Spleen (tissue), 11 donors: ENCODE results near the gene EIF5A. TPM values are rescaled to one million over a fixed set of nuclear protein-coding genes. Genes with fewer than 3 reads are reported as not detected.
A peak's percentile ranks its signal among the peaks of the same experiment; 100 is the strongest.

ENCODE experiments used
- DNase-seq: peaks from one replicate; pipeline ENCODE4 v3.0.0-alpha.2; 2020
- H3K27ac ChIP-seq, 8 donors: fragments of 200-600 bp; sonication (generic) in 7 of 8; 1 replicate in 4 of 8; 2 replicates in 4 of 8; pipeline versions ENCODE4 v1.5.0 to v1.8.0; 2016 to 2021; ENCODE audit warnings: inconsistent platforms in 4 of 8, mild to moderate bottlenecking in 4 of 8, moderate library complexity in 1 of 8
- H3K27me3 ChIP-seq, 7 donors: fragments of 200-600 bp; sonication (generic) in 6 of 7; replicated peaks in 1 of 7; 1 replicate in 4 of 7; 2 replicates in 3 of 7; pipeline versions ENCODE4 v1.5.0 to v1.8.0; 2016 to 2021; ENCODE audit warnings: inconsistent platforms in 3 of 7, mild to moderate bottlenecking in 1 of 7
- H3K36me3 ChIP-seq, 6 donors: fragments of 200-600 bp; sonication (generic) in 5 of 6; 1 replicate in 4 of 6; 2 replicates in 2 of 6; pipeline versions ENCODE4 v1.5.0 to v1.8.0; 2016 to 2021; ENCODE audit warnings: inconsistent platforms in 2 of 6
- H3K4me1 ChIP-seq, 6 donors: fragments of 200-600 bp; sonication (generic) in 5 of 6; 1 replicate in 3 of 6; 2 replicates in 3 of 6; pipeline versions ENCODE4 v1.5.0 to v1.8.0; 2016 to 2021; ENCODE audit warnings: inconsistent platforms in 3 of 6
- H3K4me3 ChIP-seq, 8 donors: fragments of 200-600 bp; sonication (generic) in 7 of 8; 1 replicate in 4 of 8; 2 replicates in 4 of 8; pipeline versions ENCODE4 v1.5.0 to v1.8.0; 2016 to 2021; ENCODE audit warnings: inconsistent platforms in 4 of 8, mild to moderate bottlenecking in 4 of 8, moderate library complexity in 2 of 8
- H3K9me3 ChIP-seq, 8 donors: fragments of 200-600 bp; sonication (generic) in 7 of 8; 1 replicate in 4 of 8; 2 replicates in 4 of 8; pipeline versions ENCODE4 v1.5.0 to v1.8.0; 2016 to 2021; ENCODE audit warnings: inconsistent platforms in 4 of 8
- POLR2A ChIP-seq, 3 donors: fragments of 450-650 bp; IDR thresholded peaks; one replicate each; pipeline ENCODE4 v1.5.1; 2017; ENCODE audit warnings: antibody characterized with exemption in 3 of 3, mild to moderate bottlenecking in 1 of 3
- POLR2AphosphoS5 ChIP-seq, 3 donors: sonication (generic); formaldehyde crosslinking; IDR thresholded peaks; one replicate each; pipeline ENCODE4 v1.5.1; 2017; ENCODE audit warnings: antibody characterized with exemption in 3 of 3
- WGBS, 5 donors: extraction: QIAGEN DNeasy Blood & Tissue Kit in 3 of 5; methylation state at CpG; one replicate each; pipeline versions ENCODE4 v1.1.5 to v1.1.7; 2013 to 2018; 5-methylcytosine and 5-hydroxymethylcytosine counted together
- intact Hi-C: fragments of 100-400 bp; cut with DNase I; formaldehyde crosslinking; loops from one replicate; pipeline ENCODE4 v1.15.0; 2023; ENCODE audit warnings: low total_unique reads
- polyA plus RNA-seq, 3 donors: library from polyadenylated mRNA; stranded (reverse); fragments of 200-250 nt; gene quantifications; one replicate each; pipeline ENCODE4 v1.2.1, GENCODE V29; 2013
- total RNA-seq, 7 donors: library from RNA; depleted of rRNA in 3 of 7; stranded (reverse); fragments of >200 nt in 3 of 7; fragmentation: NEBNext Ultra II Directional in 4 of 7; extraction: Animal tissue kit (Norgen Biotek cat#: 25700) in 4 of 7; gene quantifications; one replicate each; pipeline versions ENCODE4 v1.1.0 to v1.2.1, GENCODE V29; 2016 to 2021
- TF ChIP-seq, protein P1 (sequence below), 11 experiments: fragments of 200-600 bp in 7 of 11; fragments of 450-650 bp in 4 of 11; sonication (generic) in 4 of 11; IDR thresholded peaks in 8 of 11; conservative IDR thresholded peaks in 3 of 11; 1 replicate in 7 of 11; 2 replicates in 4 of 11; pipeline versions ENCODE4 v1.4.0 to v1.8.0; 2016 to 2021; ENCODE audit warnings: antibody characterized with exemption in 11 of 11, inconsistent platforms in 4 of 11, mild to moderate bottlenecking in 1 of 11
- donor health status: healthy with polysubstance abuse.
- donor health status: DM: no; HTN: no; CAD: no; lungs with moderate emphysema.
- donor health status: DM: no; HTN: no; CAD: no.
- donor health status: Bipolar disorder and iron deficiency.
- donor health status: healthy.
- donor health status: DM: no; HTN: no; CAD: no.
- donor health status: DM: yes; HTN: yes; CAD: no.

The EIF5A gene
- total and polyA plus RNA-seq, 10 donors = 117 to 426 (median 268) TPM

DNA sequence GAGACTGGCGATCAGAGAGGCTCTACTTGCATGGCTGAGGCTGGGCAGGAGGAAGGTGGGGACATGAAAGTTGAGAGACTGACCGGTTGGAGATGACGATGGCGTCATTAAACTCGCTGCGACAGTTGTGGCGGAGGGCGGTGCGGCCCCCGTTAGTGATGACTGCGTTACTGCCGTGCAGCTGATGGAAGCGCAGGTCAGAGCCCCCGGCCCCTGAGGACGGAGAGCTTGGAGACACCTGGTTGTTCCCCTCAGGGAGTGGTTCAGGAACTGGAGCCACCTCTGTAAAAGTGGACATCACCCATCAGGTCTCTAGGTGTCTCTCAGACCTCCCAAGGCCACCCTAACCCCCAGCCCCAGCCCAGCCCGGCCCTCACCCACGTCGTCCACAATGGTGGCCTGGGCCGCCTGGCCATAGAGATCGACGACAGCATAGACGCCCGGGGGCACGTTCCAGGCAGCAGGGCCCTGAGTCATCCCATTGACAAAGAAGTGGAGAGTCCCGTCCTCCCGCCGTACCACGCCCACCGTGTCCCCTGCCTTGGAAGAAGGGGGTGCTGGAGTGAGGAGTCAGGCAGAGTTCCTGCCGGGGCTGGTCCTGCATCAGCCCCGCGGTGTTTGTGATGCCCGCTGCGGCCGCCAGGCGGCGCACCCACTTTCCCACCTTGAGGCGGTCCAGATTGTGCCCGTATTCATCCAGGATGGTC lies 16.5 kb downstream of the EIF5A start:
- Histone ChIP-seq H3K4me3 (no peak overlapping the region), H3K4me1 (peaks cover 2 to 35% (median 21%) of the 10 kb centered on the region in 6 donors), H3K27ac (no peak overlapping the region), H3K27me3 (no peaks in the 10 kb centered on the region), H3K36me3 (peaks cover 0 to 86% (median 63%) of the 10 kb centered on the region in 6 donors), H3K9me3 (no peaks in the 10 kb centered on the region)
- TF ChIP-seq, protein P1, sequence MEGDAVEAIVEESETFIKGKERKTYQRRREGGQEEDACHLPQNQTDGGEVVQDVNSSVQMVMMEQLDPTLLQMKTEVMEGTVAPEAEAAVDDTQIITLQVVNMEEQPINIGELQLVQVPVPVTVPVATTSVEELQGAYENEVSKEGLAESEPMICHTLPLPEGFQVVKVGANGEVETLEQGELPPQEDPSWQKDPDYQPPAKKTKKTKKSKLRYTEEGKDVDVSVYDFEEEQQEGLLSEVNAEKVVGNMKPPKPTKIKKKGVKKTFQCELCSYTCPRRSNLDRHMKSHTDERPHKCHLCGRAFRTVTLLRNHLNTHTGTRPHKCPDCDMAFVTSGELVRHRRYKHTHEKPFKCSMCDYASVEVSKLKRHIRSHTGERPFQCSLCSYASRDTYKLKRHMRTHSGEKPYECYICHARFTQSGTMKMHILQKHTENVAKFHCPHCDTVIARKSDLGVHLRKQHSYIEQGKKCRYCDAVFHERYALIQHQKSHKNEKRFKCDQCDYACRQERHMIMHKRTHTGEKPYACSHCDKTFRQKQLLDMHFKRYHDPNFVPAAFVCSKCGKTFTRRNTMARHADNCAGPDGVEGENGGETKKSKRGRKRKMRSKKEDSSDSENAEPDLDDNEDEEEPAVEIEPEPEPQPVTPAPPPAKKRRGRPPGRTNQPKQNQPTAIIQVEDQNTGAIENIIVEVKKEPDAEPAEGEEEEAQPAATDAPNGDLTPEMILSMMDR (IDR thresholded peaks at IDR 0.05 in 8 of 11, conservative IDR thresholded peaks at IDR 0.05 in 3 of 11) = peak; percentile 71 to 94 (median 89)
- TF ChIP-seq POLR2AphosphoS5 (IDR thresholded peaks at IDR 0.05) (peak; percentile 28 to 77 (median 41)), POLR2A (IDR thresholded peaks at IDR 0.05) (no peak)
- DNase-seq = peak; percentile 90
- intact Hi-C loops = no loop called here
- WGBS, 5 donors = 65 to 78% (median 69%) methylated on average over 22 to 39 of the region's 39 CpGs

DNA sequence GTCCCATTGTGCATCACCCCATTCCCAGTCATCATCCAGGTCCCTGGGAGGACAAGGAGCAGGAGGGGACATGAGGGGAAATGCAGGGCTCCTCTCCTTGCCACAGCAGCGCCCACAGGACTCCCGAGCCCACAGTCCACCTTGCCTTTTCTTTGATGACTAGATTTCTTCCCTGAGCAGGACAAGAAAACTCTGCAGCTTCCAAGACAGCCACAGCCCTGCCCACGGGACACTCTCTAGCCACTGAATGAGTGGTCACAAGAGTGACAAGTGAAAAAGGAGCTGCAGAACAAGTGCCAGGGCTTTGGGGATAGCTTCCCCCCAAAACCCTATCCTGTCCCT lies 17.0 kb downstream of the EIF5A start:
- peaks cover 2 to 37% (median 22%) of the 10 kb centered on the region in 6 donors for H3K4me1 ChIP-seq
- H3K4me3 ChIP-seq = no peak overlapping the region
- TF ChIP-seq POLR2AphosphoS5 (IDR thresholded peaks at IDR 0.05) (peak in 1 of 3 donors; percentile 2), POLR2A (IDR thresholded peaks at IDR 0.05) (no peak)
- TF ChIP-seq, protein P1 (IDR thresholded peaks at IDR 0.05 in 8 of 11, conservative IDR thresholded peaks at IDR 0.05 in 3 of 11) = peak in 4 of 11 experiments; percentile 23 to 51 (median 40)
- peaks cover 0 to 80% (median 60%) of the 10 kb centered on the region in 6 donors for H3K36me3 ChIP-seq
- intact Hi-C loops = no loop called here
- no peaks in the 10 kb centered on the region for H3K9me3 ChIP-seq
- 82 to 100% (median 88%) methylated on average over 2 to 3 of the region's 3 CpGs for WGBS, 5 donors
- H3K27ac ChIP-seq = no peak overlapping the region
- H3K27me3 ChIP-seq = no peaks in the 10 kb centered on the region
- DNase-seq = no peak

DNA sequence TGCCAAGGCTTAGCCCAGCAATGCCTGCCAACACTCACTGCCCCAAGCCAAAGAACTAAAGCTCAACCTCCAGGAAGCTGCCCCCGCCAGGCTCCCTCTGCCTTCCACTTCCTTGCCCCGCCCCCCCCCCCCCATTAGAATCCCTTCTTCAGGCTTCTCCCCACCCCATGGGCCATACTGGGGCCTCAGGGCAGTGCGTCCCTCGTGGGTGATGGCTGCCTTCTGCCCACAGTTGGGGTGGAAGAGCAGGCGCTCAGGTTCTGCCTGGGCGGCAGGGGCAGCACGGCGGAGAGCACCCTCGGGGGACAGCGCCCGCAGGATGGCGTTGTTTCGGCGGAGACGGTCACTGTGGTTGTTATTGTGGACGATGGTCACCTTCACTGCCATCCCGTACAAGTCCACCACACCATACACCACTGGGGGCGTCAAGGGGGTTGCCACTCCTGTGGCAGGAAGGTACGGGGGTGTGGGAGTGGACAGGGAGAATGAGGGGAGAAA lies 17.7 kb downstream of the EIF5A start:
- intact Hi-C loops = no loop called here
- peaks cover 2 to 40% (median 25%) of the 10 kb centered on the region in 6 donors for H3K4me1 ChIP-seq
- TF ChIP-seq POLR2A (IDR thresholded peaks at IDR 0.05) (no peak), POLR2AphosphoS5 (IDR thresholded peaks at IDR 0.05) (no peak)
- TF ChIP-seq, protein P1 (IDR thresholded peaks at IDR 0.05 in 8 of 11, conservative IDR thresholded peaks at IDR 0.05 in 3 of 11) = no peak
- H3K27me3 ChIP-seq = no peaks in the 10 kb centered on the region
- H3K27ac ChIP-seq = no peak overlapping the region
- no peaks in the 10 kb centered on the region for H3K9me3 ChIP-seq
- H3K4me3 ChIP-seq = no peak overlapping the region
- H3K36me3 ChIP-seq = peaks cover 0 to 74% (median 59%) of the 10 kb centered on the region in 6 donors
- DNase-seq = no peak
- 88 to 93% (median 90%) methylated on average over 19 of the region's 19 CpGs for WGBS, 5 donors

DNA sequence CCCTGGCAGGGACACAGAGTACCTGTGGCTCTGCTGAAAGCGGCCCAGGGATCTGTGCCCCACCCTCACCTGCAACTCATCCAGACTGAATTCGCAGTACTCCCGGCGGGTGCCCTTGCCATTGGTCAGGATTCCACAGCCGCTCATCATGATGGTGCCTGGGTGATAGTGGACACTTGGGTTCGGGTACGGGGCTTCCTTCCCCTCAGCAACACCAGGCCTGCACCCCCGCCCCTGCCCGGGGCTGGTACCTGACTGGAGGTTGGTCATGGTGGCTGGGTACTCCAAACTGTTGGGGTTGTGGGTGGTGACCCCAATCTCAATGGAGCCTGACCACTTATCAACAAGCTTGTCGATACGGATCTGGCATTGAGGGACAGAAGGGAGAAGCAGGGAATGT lies 18.8 kb downstream of the EIF5A start:
- intact Hi-C loops = no loop called here
- Histone ChIP-seq H3K9me3 (no peaks in the 10 kb centered on the region), H3K4me1 (peaks cover 8 to 51% (median 35%) of the 10 kb centered on the region in 6 donors), H3K4me3 (no peak overlapping the region), H3K27me3 (no peaks in the 10 kb centered on the region), H3K36me3 (peaks cover 0 to 63% (median 48%) of the 10 kb centered on the region in 6 donors), H3K27ac (no peak overlapping the region)
- TF ChIP-seq, protein P1 (IDR thresholded peaks at IDR 0.05 in 8 of 11, conservative IDR thresholded peaks at IDR 0.05 in 3 of 11) = no peak
- TF ChIP-seq POLR2A (IDR thresholded peaks at IDR 0.05) (no peak), POLR2AphosphoS5 (IDR thresholded peaks at IDR 0.05) (no peak)
- no peak for DNase-seq
- 92 to 96% (median 94%) methylated on average over 4 to 11 of the region's 11 CpGs for WGBS, 5 donors
